ENCODE results near the gene RALGPS1.

RALGPS1 gene

GRCh38 chr9:127022913-127023660, 108.5 kb downstream of the RALGPS1 start:
- DNase-seq = no peak

- no peak for DNase-seq
These were observed 110.5 kb downstream of the RALGPS1 start for GRCh38 chr9:127025042-127025441.

- no peak for DNase-seq
These were observed 113.1 kb downstream of the RALGPS1 start for GRCh38 chr9:127027694-127028093.

DNA sequence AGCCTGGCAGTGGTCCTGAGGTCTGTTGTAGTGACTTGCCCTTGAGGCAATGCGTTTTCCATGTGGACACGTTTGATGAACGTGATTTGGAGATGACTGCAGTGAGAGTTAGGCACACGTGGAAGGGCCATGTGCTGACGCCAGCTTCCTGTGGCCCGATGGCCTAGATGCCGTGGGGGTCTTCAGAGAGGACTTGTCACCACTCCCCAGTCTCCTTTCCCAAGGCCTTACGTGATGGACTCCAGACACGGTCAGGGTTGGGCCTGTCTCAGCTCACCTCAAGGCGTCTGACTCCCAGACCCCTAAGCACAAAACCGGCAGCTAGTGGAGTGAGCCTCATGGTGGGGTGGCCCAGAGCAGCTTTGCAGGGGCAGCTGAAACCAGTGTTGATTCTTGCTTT, 115.0 kb downstream of the RALGPS1 start:
- no peak for DNase-seq

DNA sequence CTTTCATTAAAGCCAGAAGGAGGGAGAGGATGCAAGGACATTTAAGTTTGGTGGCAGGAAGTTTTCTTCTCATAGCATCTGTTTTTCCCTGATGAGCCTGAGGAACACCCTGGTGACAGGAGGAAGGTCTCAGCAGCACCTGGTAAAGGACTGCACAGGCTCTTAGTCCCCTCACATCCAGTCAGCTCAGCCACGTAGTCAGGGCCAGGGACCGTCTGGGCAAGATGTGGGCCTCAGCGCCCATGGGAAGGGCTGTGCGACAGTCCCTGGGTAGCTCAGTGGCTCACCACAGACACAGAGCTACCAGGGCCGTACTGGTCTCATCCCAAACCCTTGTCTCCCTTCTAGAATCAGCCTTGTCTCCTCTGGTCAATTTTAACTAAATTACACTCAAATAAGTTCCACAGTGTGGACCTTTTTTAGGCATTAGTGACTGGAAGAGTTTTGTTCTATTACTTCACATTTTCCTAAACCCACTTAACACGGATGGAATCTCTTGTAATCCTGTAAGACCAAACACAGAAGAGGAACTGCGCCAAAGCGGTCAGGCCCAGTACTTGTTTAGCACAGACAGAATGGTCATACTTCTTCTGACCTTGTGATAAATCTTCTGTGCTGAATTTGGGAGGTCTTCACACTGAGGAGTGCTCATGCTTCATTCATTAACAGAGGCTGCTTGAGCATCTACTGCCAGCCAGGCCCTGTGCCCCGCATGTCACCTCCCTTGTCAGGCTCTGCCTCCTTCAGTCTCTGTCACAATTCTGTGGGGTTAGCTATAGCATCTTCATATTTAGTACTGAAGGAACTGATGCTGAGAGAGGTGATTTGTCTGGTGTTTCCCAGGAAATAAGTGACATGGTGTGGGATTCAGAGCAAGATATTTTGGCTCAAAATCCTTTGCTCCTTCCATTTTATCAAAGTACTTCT, 116.5 kb downstream of the RALGPS1 start:
- no peak for DNase-seq

DNA sequence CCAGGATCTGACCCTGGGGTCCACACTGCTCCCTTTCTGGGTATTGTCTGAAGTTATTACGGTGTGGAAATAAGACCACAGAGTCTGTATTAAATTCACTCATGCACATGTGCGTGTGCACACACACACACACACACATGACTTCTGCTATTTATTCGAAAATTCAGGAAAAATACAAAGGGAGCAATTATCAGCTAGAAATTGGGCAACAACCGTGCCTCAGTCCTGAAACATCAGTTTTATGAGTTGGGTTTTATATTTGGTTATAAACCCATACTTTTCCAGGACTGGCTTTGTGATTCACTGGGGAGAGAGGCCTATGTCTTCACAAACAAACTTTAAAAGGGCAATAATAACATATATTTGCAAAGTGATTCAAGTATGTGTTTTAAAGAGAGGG, 117.7 kb downstream of the RALGPS1 start:
- DNase-seq = no peak

- DNase-seq = no peak
These were observed 118.5 kb downstream of the RALGPS1 start for GRCh38 chr9:127033061-127033460.

DNA sequence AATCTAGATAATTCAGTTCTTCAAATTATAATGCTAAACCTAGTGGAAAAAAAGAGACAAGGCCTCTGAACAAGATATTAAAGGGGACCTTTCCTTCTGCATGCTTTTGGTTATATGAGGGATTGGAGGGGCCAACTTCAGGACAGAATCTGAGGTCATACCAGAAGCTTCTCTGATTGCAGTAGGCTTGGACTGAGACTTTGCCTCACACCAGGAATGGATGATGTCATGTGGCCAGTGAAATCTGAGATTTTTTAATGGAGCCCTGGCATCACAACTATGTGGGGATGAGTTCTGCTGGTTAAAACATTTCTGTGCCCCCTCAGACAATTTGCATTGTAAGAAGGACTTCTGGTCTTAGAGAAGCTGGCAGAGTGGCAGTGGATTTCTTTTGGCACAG, 119.2 kb downstream of the RALGPS1 start:
- no peak for DNase-seq

DNA sequence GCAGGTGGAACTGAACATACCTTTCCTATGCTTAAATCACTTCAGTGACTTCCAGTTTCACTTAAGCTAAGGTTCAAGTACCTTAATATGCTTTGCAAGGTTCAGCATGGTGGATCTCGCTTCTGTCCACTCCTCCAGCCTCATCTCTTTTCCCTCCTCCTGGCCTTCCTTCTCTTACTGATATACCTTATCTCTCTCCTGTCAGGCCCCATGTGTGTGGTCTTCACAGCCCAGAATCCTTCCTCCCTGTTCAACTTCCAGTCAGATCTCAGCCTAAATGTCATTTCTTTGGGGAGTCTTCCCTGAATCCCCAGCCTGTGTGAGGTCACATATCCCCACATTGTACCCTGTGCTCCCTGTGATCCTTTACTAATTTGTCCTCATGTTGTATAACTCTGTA, 120.1 kb downstream of the RALGPS1 start:
- no peak for DNase-seq

DNA sequence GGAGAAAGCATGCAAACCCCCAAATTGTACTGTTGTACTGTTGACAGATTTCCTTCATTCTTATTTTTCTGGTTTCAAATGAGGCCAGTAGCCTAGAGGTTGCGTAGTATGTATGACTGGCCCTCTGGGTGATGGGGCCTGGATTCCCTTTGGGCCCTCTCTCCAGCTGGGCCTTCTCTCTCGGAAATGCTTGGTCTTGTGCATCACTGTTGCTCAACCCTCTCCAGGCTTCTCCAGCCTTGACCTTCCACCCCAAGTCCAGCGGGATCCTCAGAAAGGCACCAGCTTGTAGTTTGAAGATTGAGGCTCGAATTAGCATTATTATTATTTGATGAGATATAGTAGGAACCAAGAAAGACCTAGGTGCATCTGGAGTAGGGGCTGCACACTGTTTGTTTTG, 120.8 kb downstream of the RALGPS1 start:
- no peak for DNase-seq

- no peak for DNase-seq
These were observed 121.4 kb downstream of the RALGPS1 start for GRCh38 chr9:127035948-127036347.

DNA sequence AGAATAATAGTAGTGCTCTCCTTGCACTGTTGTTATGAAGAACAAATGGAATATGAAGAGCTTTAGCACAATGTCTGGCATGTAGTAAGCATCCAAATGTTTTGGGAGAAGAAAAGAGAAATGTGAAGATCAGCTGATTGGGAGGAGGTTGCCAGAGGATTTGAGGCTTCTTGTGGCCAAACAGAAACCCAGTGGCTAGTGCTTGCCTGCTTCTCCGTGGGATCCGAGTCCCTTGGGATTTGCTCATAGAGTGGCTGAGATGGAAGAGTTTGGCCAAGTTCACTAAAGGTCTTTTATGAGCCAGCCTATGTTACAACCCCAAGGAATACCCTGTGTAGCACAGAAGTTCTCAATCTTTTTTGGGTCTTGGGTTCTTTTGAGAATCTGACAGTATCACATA, 121.9 kb downstream of the RALGPS1 start:
- no peak for DNase-seq

DNA sequence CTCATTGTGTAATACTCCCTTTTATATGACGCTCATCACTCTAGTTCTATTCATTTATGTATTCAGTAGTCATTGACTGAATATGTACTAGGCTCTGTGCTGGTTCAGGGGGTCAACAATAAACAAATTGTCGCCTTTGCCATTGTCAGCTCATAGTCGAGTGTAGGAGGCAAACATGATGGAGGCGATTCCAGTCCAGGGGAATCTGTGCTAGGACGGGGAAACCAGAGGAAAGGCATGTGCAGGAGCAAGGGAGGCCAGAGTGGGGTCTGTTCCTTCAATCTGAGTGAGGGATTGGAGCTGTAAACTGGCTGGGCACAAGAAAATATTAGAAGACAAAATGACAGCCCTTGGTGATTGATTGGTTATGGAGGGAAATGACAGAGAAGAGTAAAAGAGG, 123.9 kb downstream of the RALGPS1 start:
- DNase-seq = no peak

- no peak for DNase-seq
These were observed 124.9 kb downstream of the RALGPS1 start for GRCh38 chr9:127039492-127039891.

GRCh38 chr9:127045148-127045547, 130.6 kb downstream of the RALGPS1 start:
- no peak for DNase-seq

GRCh38 chr9:127047971-127048370, 133.4 kb downstream of the RALGPS1 start:
- no peak for DNase-seq

DNA sequence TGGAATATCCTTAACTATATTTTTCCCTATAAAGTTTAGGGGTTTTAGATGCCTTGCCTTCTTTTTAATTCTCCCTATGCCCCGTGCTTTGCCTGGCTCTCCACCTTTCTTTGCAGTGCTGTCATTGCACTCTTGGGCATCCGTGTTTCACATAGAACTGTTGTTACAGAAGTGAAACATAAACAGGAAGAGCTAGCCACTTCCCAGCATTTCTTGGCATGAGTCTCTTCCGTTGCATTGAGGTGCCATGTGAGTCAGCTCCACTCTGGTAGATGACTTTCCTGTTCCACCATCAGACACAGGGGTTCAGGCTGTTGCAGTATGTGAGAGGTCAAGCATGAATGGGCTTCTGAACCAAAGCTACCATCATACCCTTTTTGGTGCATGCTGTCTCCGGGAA, 134.5 kb downstream of the RALGPS1 start:
- DNase-seq = no peak

GRCh38 chr9:127049581-127049980, 135.0 kb downstream of the RALGPS1 start:
- no peak for DNase-seq

DNA sequence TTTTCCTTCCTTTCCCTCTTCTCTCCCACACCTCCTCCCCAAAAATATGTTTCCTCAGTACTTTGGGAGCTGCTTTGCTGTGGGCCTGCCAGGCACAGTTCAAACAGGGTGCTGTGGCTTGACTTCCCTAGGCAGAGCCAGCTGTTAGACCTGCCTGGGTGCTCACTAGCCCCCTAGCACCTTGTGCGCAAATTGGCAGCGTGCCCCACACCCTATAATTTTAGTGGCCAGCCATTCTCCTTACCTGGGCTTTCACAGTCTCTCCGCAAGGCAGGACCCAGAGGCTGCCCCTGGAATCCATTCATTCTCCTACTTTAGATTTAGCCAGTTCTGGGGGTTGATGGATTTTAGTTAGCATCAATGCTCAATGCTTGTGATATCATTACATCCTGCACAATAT, 135.6 kb downstream of the RALGPS1 start:
- no peak for DNase-seq

DNA sequence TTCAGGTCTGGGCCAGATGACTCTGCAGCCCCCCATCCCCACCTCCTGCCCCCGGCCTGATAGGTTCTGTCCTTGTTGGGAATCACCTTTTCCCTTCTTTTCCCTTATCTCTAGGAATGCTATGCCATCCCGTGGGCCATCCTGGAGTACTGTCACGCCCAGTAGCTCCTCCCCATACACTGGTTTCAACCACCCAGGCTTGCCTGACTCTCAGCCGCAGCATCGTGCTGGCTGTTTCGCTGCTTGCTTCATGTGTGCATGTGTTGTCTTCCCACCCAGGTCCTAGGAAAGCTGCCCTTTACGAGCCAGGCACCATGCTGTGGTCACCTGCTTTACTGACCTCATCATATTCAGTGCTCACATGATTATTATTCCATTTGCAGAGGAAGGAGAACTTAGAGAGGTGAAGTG, 136.0 kb downstream of the RALGPS1 start:
- DNase-seq = no peak

DNA sequence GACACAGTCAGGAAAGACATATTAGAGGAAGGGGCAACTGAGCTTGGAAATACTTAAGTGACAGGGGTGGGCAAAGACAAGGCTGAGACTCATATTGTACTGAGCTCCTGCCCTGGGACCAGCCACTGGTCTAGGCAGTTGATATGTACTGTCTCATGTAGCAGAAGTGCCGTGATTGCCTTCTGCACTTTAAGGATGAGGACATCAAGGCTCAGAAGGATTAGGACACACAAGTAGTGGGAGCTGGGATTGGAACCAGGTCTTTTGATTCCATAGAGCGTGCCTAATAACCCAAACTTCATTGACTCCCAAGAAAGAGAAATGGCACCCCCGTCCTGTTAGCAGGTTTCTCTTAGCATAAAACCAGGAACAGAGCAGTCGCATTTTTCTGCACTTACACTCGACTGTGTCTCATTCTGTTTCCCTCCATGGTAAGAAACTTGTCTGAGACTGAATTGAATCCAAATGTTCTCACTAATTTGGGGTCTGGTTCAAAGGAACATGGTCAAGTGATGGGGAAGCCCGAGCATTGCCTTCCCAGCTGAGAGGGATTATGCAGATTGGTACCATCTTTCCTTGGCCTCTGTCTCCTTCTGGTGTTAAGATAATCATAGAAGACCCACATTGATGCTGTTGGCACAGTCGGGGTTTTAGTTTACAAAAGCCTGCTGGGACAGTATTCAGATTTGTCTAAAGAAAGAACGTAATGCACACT, 137.5 kb downstream of the RALGPS1 start:
- no peak for DNase-seq

GRCh38 chr9:127053057-127053821, 138.7 kb downstream of the RALGPS1 start:
- DNase-seq = no peak

- no peak for DNase-seq
These were observed 139.4 kb downstream of the RALGPS1 start for GRCh38 chr9:127053960-127054359.
